Suprapubic skin (tissue), 4 donors: ENCODE data around the gene RXRA. TPM values are rescaled to one million over a fixed set of nuclear protein-coding genes. Genes with fewer than 3 reads are reported as not detected.
A peak's percentile ranks its signal among the peaks of the same experiment; 100 is the strongest.

Source experiments
- DNase-seq, 2 donors: peaks; one replicate each; pipeline ENCODE4 v3.0.0-alpha.2; 2019; ENCODE audit warnings: low spot score in 2 of 2
- H3K27ac ChIP-seq: fragments of 200-600 bp; sonication (generic); one replicate; pipeline ENCODE4 v1.5.1; 2019
- H3K27me3 ChIP-seq: fragments of 200-600 bp; sonication (generic); one replicate; pipeline ENCODE4 v1.5.1; 2019
- H3K36me3 ChIP-seq: fragments of 200-600 bp; sonication (generic); one replicate; pipeline ENCODE4 v1.5.1; 2019
- H3K4me1 ChIP-seq: fragments of 200-600 bp; sonication (generic); one replicate; pipeline ENCODE4 v1.5.1; 2019
- H3K4me3 ChIP-seq: fragments of 200-600 bp; sonication (generic); one replicate; pipeline ENCODE4 v1.5.1; 2019; ENCODE audit warnings: mild to moderate bottlenecking
- H3K9me3 ChIP-seq: fragments of 200-600 bp; sonication (generic); one replicate; pipeline ENCODE4 v1.5.1; 2019
- EP300 ChIP-seq: sonication (generic); formaldehyde crosslinking; IDR thresholded peaks from one replicate; pipeline ENCODE4 v1.6.1; 2017; ENCODE audit warnings: antibody characterized with exemption
- POLR2A ChIP-seq, 2 donors: fragments of 450-650 bp; IDR thresholded peaks; one replicate each; pipeline ENCODE4 v1.6.1; 2017; ENCODE audit warnings: antibody characterized with exemption in 2 of 2, mild to moderate bottlenecking in 2 of 2, moderate library complexity in 2 of 2
- POLR2AphosphoS5 ChIP-seq, 3 donors: sonication (generic); formaldehyde crosslinking; IDR thresholded peaks; one replicate each; pipeline ENCODE4 v1.6.1; 2017; ENCODE audit warnings: antibody characterized with exemption in 3 of 3
- WGBS: methylation state at CpG from one replicate; pipeline ENCODE4 v1.1.5; 2018; 5-methylcytosine and 5-hydroxymethylcytosine counted together
- total RNA-seq, 4 donors: library from RNA; depleted of rRNA; stranded (reverse); fragments of >200 nt; gene quantifications; one replicate each; pipeline ENCODE4 v1.1.0, GENCODE V29; 2016
- TF ChIP-seq, protein P1 (sequence below), 2 donors: fragments of 200-600 bp in 1 of 2; fragments of 450-650 bp in 1 of 2; sonication (generic) in 1 of 2; IDR thresholded peaks; one replicate each; pipeline ENCODE4 v1.5.1; 2016 to 2019; ENCODE audit warnings: antibody characterized with exemption in 2 of 2, mild to moderate bottlenecking in 1 of 2, moderate library complexity in 1 of 2

The RXRA gene
- total RNA-seq, 4 donors from 2014 or later = 165 to 240 (median 185) TPM

DNA sequence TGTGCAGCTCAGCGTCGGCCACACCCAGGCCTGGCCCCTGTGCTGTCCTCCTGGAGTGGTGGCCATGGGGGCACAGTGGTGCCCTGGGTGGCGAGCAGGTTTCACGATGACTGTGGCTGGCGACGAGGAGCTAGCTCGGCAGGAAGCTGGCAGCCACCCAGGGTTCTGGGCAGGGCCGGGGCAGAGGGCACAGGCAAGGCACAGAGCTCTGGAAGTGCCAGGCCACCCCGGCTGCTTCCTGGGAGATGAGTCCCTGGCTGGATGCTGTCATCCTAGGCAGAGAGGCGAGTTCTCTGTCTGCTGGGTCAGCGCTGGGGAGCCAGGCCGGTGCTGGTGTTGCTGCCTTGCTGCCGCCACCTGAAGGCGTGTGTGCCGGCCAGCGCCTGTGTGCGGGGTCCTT lies 51.7 kb downstream of the RXRA start:
- Histone ChIP-seq H3K27me3 (no peaks in the 10 kb centered on the region), H3K9me3 (no peaks in the 10 kb centered on the region), H3K27ac (peak overlapping the region; percentile 90), H3K4me1 (peaks cover 100% of the 10 kb centered on the region), H3K4me3 (no peak overlapping the region), H3K36me3 (no peaks in the 10 kb centered on the region)
- 27% methylated on average over 13 of the region's 17 CpGs for WGBS
- peak; percentile 87 to 89 for DNase-seq
- no peak for TF ChIP-seq POLR2A (IDR thresholded peaks at IDR 0.05)
- no peak for TF ChIP-seq EP300
- TF ChIP-seq POLR2AphosphoS5 (IDR thresholded peaks at IDR 0.05) = no peak
- TF ChIP-seq, protein P1, sequence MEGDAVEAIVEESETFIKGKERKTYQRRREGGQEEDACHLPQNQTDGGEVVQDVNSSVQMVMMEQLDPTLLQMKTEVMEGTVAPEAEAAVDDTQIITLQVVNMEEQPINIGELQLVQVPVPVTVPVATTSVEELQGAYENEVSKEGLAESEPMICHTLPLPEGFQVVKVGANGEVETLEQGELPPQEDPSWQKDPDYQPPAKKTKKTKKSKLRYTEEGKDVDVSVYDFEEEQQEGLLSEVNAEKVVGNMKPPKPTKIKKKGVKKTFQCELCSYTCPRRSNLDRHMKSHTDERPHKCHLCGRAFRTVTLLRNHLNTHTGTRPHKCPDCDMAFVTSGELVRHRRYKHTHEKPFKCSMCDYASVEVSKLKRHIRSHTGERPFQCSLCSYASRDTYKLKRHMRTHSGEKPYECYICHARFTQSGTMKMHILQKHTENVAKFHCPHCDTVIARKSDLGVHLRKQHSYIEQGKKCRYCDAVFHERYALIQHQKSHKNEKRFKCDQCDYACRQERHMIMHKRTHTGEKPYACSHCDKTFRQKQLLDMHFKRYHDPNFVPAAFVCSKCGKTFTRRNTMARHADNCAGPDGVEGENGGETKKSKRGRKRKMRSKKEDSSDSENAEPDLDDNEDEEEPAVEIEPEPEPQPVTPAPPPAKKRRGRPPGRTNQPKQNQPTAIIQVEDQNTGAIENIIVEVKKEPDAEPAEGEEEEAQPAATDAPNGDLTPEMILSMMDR (IDR thresholded peaks at IDR 0.05) = no peak

DNA sequence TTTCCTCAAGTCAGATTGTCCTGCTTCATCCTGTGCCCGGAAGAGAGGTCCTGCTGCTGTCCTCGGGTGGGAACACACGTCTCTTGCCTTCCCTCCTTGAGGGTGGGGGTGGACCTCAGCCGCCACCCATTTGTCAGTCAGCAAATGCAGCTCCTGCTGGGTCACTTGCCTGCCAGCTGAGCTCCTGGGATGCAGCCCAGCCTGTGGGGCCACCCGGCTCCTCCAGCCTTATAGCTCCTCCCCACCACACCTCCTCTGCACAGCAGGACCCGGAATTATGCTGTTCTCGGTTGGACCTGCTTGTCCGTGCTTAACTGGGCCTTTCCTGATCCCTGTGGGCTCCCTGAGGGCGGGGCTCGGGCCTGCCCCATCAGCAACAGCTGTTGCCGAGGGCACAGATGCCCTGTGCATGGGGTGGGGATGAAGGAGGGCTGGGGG lies 52.7 kb downstream of the RXRA start:
- H3K27ac ChIP-seq = peak overlapping the region; percentile 90
- TF ChIP-seq POLR2AphosphoS5 (IDR thresholded peaks at IDR 0.05) = no peak
- no peak for TF ChIP-seq POLR2A (IDR thresholded peaks at IDR 0.05)
- TF ChIP-seq, protein P1 (IDR thresholded peaks at IDR 0.05) = no peak
- no peak for TF ChIP-seq EP300
- H3K36me3 ChIP-seq = no peaks in the 10 kb centered on the region
- no peak for DNase-seq
- H3K27me3 ChIP-seq = no peaks in the 10 kb centered on the region
- H3K9me3 ChIP-seq = no peaks in the 10 kb centered on the region
- WGBS = 24% methylated on average over 10 of the region's 11 CpGs
- H3K4me1 ChIP-seq = peaks cover 100% of the 10 kb centered on the region
- H3K4me3 ChIP-seq = peak overlapping the region; percentile 4

DNA sequence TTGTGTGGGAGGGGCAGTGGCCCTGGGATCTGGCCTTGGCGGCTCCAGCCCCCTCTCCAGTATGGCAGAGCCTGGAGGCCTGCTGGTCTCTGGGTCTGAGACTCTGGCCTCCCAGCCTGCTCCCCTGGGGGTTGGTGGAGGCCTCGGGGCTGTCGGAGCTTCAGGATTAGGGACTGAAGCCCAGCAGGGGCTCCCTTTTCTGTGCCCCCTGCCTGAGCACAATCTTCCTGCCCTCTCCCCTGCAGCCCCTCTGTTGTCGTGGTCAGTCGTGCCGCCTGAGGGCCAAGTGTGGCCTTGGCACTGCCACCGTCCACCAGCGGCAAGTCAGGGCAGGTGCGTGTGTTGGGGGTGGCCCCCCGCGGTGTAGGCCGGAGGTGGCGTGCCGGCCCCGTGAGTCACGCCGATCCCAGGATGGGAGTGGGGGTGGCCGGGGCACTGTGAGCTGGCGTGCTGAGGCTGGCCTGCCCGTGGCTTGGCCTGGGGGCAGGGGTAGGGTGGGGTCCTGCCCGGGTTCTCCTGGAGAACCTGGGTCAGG lies 53.6 kb downstream of the RXRA start:
- H3K4me3 ChIP-seq = no peak overlapping the region
- 90% methylated on average over 4 of the region's 21 CpGs for WGBS
- no peak for DNase-seq

DNA sequence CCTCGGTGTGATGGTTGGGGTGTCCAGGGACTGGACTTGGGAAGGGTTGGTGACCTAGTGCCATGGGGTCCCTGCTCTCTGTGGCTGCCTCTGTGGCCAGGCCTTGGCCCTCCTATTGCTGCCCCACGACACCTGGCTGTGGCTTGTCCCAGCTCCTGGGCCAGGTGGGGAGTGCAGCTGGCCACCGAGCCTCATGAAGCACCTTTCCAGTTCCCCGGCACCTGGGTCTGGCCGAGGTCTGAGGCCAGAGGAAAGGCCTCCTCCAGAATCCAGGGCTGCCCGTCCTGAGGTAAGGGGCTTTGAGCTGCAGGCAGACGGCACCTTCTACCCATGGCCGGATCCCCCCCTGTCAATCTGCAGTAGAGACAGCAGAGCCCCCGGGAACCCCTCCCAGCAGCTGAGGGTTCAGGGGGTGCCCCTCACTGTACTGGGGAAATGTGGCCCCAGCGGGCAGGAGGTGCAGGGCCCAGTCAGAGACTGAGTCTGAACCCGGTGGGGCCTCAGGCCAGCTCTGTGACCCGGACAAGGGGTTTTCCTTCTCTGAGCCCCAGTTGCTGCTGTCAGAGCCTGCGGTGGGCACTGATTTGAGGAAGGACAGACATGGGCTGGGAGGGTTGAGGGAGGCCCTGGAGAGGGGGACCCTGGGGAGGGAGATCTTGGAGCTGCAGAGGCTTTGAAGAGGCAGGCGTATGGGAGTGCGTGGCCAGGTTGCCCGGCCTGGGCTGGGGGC lies 54.5 kb downstream of the RXRA start:
- H3K4me1 ChIP-seq = peaks cover 100% of the 10 kb centered on the region
- no peak for TF ChIP-seq EP300
- TF ChIP-seq, protein P1 (IDR thresholded peaks at IDR 0.05) = no peak
- no peak for TF ChIP-seq POLR2A (IDR thresholded peaks at IDR 0.05)
- TF ChIP-seq POLR2AphosphoS5 (IDR thresholded peaks at IDR 0.05) = no peak
- no peaks in the 10 kb centered on the region for H3K9me3 ChIP-seq
- H3K27me3 ChIP-seq = no peaks in the 10 kb centered on the region
- peak overlapping the region; percentile 90 for H3K27ac ChIP-seq
- no peak for DNase-seq
- no peaks in the 10 kb centered on the region for H3K36me3 ChIP-seq
- WGBS = 75% methylated on average over 11 of the region's 16 CpGs
- no peak overlapping the region for H3K4me3 ChIP-seq

More for the DNA sequence above, 53.6 kb downstream of the RXRA start:
- Histone ChIP-seq H3K27me3 (no peaks in the 10 kb centered on the region), H3K4me1 (peaks cover 100% of the 10 kb centered on the region), H3K9me3 (no peaks in the 10 kb centered on the region), H3K27ac (peak overlapping the region; percentile 90), H3K36me3 (no peaks in the 10 kb centered on the region)
- TF ChIP-seq POLR2A (IDR thresholded peaks at IDR 0.05) = no peak
- peak in 1 of 3 donors; percentile 25 for TF ChIP-seq POLR2AphosphoS5 (IDR thresholded peaks at IDR 0.05)
- TF ChIP-seq, protein P1 (IDR thresholded peaks at IDR 0.05) = no peak
- TF ChIP-seq EP300 = no peak

DNA sequence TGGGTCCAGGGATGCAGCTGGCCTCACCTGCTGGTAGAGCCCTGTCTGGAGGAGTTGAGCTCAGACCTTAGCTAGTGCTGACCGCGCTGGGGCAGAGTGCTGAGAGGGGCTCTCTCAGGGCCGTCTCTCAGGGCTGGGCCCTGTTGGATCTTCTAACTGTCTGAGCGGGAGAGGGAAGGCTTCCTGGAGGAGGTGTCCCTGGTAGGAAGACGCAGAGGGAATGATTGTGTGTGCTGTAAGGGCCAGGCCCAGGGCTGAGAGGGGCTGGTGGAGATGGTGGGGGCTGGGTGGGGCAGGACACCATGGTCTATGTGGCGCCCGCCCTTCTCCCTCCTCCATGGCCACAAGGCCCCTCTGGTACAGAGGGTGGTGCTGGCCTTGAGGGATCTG lies 55.0 kb downstream of the RXRA start:
- H3K4me1 ChIP-seq = peaks cover 100% of the 10 kb centered on the region
- no peaks in the 10 kb centered on the region for H3K9me3 ChIP-seq
- H3K4me3 ChIP-seq = no peak overlapping the region
- no peaks in the 10 kb centered on the region for H3K36me3 ChIP-seq
- H3K27ac ChIP-seq = no peak overlapping the region
- H3K27me3 ChIP-seq = no peaks in the 10 kb centered on the region
- TF ChIP-seq POLR2AphosphoS5 (IDR thresholded peaks at IDR 0.05) (no peak), EP300 (no peak), POLR2A (IDR thresholded peaks at IDR 0.05) (no peak)
- TF ChIP-seq, protein P1 (IDR thresholded peaks at IDR 0.05) = no peak
- WGBS = 87% methylated on average over 7 of the region's 7 CpGs
- no peak for DNase-seq
